HG03342 (cell line): ENCODE measurements around the gene GDA.

Source experiments
- ATAC-seq: cut with Tn5 transposase; IDR thresholded peaks from one replicate; pipeline ENCODE4 v1.9.1; 2021; ENCODE audit warnings: mild to moderate bottlenecking, moderate library complexity; ENCODE audit not compliant: unreplicated experiment

Gene GDA

DNA sequence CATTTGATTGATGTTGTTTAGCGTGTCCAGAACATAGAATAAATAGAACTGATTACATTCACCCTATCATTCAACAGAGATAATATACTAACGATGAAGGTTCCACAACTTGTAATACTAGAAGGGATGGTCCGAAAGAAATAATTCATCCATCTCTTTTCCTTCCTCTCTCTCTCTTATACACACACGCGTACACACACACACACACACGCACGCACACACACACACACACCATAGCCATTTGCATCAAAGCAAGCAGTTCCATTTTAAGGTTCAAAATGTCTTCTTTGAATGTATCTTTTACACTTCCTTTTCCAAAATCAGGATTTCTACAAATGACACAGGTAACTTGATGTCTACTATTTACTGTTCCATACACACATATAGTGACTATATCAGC, 887 bp downstream of the GDA start:
- no peak for ATAC-seq

DNA sequence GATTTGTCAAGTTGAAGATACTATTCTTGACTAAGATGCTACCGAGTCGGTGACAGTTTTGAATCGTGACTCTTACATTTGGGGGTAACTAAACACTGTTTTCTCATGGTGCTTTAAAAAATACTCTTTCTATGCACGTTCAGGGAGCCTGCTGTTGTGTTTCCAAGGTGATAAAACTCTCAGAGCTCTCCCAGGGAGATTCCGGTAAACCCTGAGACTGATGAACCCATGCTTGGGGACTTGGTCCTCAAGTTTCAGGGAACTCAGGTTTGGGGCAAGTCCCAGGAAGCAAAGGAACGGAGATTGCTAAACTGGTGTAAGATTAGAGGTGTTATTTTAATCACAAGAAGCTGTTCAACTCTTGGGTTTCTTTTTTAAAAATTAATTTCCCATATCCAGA, 1.4 kb downstream of the GDA start:
- ATAC-seq = no peak

DNA sequence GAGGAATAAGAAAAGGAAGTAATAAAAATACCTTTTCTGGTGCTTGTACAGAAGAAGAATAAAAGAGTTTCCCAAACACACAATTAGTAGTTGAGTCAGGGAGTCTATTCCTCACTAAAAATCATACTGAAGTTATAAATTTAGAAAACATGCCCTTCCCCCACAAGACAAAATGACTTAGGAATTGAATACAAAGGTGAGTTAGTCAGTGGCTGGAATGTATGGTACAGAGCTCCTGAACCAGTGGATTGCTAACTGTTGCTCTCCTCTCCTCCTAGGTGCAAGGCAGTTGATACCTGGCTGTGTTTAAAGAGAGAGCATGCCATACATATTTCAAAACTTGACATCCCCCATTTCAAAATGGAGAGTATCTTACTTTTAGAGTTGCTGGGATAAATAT, 1.9 kb downstream of the GDA start:
- ATAC-seq = no peak

DNA sequence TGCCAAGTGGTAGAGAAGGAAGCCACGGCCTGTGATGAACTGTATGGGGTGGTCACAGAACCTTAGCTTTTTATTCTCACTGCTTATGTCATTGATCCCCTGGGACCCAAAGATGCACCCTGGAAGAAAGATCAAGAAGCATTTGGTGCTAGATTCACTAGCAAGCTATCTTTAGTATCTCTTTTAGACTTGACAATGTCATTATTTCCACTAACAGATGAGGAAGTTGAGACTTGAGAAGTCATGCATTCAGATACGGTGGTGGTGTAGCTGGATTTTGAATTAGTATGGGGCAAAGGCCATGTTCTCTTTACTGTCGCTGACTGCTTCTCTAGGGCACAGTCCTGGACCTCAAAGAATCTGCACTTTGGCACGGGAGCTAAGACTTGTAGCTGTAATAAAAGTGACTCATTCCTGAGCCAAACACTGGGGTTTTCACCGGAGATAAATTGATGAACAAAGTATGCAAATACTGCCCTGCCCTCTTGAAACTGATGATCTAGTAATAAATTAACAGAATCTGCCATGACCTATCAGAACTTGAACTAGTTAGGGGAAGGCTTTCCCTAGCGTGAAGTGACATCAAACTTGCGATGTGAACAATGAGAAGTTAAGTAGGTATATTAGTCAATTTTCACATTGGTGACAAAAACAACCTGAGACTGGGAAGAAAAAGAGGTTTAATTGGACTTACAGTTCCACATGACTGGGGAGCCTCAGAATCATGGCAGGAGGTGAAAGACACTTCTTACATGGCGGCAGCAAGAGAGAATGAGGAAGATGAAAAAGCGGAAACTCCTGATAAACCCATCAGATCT, 5.4 kb downstream of the GDA start:
- ATAC-seq = peak; percentile 82

DNA sequence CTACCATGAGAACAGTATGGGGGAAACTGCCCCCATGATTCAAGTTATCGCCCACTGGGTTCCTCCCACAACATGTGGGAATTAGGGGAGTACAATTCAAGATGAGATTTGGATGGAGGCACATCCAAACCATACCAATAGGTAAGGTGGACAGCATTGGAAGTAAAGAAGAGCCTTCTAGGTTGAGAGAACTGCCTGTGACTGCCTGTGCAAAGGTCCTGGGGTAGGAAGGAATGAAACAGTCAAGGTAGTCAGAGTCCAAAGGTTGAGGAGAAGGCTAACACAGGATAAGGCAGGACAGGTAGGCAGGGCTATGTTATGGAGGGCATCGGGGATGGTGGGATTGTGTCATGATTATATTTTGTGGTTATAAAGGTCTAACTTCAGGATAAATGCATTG, 6.1 kb downstream of the GDA start:
- ATAC-seq = no peak

DNA sequence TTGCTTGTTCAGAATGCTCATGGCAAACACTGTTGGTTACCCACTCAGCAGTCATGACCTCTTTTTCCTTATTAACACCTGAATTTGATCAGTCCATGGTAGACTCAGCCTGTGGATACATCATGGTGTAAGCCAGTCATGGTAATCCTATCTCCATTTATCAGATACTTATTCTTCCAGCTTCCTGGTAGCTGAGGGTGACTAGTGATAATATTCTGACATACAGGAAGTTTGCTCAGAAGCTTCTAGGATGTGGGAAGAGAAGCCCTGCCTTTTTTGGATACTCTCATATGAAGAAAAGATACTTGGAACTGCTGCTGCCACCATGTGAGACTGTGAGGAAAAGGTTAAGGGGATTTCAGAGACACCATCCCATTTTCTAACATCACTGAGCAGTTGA, 7.3 kb downstream of the GDA start:
- no peak for ATAC-seq

DNA sequence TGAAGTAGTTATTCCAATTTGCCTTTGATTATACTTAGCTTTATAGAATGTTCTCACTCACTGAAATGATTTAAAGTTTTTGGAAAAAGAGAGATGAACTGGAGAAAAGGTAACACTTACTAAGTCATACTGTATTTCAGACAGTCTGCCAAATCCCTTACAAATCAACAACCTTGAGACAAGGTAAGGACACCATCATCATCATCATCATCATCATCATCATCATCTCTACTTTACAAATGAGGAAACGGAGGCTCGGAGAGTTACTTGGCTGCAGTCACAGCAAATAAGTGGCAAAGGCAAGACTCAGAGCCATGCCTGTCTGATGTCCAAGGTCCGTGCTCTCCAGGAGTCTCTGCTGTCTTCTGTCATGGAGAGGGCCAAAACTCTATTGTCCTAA, 9.4 kb downstream of the GDA start:
- no peak for ATAC-seq

DNA sequence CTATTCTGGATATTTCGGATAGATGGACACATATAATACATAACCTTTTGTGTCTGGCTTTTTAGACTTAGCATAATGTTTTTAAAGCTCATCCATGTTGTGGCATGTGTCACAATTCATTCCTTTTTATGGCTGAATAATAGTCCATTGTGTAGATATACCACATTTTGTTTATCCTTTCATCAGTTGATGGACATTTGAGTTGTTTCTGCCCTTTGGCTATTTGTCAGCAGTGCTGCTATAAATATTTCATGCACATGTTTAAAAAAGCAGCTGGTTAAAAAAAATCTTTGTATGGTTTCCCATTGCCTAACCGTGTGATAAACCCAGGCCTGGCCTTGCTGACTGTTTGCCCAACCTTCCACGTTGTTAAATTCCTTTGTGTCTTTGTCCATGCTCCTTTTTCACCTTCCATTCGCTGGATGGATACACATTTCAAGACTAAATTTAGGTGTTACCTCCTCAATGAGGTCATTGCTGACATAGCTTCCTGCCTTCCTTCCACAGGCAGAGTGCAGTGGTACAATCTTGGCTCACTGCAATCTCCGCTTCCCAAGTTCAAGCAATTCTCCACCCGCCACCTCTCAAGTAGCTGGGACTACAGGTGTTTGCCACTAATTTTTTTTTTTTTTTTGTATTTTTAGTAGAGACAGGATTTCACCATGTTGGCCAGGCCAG, 11.3 kb downstream of the GDA start:
- no peak for ATAC-seq

DNA sequence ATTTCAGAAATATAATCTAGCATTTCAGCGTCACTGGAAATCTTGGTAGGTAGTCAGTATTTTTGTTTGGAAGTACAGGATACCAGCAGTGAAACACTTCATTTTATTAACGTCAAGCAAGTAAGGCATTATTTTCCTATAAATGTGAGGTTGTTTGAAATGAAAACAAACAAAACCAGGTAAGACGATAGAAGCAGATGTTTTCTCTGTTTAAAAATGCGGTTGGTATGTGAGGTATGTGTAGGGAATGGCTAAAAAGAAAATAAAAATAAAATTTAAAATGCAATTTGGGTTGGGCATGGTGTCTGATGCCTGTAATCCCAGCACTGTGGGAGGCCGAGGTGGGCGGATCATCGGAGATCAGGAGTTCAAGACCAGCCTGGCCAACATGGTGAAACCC, 16.1 kb downstream of the GDA start:
- no peak for ATAC-seq

DNA sequence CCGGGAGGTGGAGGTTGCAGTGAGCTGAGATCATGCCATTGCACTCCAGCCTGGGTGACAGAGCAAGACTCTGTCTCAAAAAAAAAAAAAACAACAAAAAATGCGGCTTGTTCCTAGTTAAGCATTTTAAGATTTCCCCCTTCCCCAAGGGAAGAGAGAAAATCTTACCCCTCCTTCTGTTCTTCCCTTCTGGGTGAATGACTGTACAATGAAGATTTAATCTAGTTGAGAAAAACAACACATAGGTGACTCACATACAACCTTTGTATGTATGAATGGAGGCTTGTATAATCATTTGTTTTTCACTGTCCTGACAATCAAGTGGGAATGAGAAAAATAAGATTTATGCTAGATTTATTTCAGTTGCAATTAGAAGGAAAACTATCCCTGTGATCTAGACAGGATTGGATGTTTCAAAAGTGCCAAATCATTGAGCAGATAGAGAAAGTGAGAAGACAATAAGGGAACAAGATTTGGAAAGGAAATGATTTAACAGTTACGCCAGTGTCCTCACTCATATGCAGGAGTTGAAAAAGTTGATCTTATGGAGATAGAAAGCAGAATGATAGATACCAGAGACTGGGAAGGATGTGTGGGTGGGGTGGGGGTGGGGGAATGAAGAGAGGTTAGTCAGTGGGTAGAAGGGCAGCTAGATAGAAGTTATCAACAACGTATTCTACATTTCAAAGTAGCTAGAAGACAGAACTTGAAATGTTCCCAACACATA, 16.7 kb downstream of the GDA start:
- no peak for ATAC-seq

DNA sequence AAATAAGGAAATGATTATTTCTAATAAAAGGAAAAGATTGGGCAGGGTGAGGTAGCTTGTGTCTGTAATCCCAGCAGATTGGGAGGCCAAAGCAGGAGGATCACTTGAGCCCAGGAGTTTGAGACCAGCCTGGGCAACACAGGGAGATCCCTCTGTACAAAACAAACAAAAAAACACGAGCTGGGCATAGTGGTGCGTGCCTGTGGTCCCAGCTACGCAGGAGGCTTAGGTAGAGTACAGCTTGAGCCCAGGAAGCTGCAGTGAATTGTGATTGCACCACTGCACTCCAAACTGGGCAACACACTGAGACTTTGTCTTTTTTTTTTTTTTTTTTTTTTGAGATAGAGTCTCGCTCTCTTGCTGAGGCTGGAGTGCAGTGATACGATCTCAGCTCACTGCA, 18.8 kb downstream of the GDA start:
- no peak for ATAC-seq

DNA sequence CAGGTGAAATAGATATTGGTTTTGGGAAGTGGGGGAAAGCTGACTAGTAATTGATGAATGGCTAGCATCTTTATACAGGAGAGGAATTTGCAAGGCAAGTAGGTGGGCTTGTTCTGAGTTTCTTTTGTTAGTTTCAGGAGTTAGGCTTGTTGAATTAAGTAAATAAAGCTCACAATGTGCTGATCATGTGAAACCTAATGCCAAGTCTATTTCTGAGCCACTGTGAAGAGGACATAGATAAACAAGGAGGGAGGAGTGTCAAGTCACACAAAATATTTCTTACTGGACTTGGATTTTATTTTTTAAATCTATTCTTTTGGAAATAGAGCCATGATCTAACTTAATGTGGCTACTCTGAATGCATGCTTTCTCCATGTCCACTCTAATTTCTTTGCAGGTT, 19.9 kb downstream of the GDA start:
- ATAC-seq = no peak

DNA sequence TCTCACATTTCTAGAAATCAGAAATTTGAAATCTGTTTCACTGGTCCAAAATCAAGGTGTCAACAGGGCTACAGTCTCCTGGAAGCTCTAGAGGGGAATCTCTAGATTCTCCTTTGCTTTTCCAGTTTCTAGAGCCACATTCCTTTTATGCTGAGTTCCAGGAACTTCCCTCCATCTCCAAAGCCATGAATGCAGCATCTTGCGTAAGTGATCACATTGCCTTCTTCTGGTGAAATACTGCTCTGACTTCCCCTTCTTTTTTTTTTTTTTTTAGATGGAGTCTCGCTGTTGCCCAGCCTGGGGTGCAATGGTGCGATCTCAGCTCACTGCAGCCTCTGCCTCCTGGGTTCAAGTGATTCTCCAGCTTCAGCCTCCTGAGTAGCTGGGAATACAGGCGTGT, 23.8 kb downstream of the GDA start:
- ATAC-seq = no peak

DNA sequence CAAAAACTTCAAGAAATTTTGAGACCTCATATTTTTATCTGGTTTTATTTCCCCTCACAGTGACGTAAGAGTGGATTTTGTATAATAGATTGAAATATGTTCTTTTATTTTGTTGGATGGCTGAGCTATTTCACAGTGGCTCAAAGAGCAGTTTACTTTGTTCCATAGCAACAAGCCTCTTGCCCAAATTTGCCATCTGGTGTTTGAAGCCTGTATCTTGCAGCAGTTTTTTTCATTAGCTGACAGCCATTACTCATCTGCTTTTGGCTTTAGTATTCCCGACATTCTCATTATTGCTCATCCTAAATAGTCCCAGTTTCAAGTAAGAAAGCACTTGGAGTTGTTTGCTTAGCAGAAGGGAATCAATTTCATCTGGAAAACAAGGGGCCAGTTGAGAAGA, 36.3 kb downstream of the GDA start:
- no peak for ATAC-seq

DNA sequence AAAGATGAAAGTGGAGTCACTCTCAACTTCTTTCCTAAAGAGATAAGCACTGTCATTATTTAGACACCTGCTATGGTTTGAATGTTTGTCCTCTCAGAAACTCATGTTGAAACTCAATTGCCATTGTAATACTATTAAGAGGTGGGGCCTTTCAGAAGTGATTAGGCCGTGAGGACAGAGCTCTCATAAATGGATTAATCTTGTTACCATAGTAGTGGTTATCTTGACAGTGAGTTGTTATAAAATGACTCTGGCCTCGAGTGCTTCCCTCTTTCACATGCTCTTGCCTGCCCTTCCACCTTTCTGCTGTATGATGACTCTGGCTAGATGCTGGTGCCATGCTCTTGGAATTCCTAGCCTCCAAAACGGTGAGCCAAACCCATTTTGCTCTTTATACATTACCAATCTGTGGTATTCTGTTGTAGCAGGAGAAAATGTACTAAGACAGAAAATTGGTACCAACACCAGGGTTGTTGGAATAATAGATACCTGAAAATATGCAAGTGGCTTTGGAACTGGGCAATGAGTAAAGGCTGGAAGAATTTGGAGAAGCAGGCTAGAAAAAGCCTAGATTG, 38.0 kb downstream of the GDA start:
- ATAC-seq = no peak

DNA sequence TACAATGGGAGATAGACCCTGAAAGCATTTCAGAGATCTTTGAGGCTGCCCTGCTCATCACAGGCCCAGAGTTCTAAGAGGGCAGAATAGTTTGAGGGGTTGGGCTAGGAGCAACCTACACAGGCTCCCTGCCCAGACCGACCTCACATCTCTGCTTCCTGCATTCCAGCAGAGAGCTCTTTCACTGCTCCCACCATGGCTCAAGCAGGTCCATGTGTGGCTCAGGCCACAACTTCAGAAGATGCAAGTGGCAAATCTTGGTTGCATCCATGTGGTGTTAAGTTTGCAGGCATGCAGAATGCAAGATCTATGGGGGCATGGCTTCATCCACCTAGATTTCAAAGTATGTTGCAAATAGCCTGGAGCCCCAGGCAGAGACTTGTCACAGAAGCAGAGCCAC, 39.0 kb downstream of the GDA start:
- ATAC-seq = no peak

DNA sequence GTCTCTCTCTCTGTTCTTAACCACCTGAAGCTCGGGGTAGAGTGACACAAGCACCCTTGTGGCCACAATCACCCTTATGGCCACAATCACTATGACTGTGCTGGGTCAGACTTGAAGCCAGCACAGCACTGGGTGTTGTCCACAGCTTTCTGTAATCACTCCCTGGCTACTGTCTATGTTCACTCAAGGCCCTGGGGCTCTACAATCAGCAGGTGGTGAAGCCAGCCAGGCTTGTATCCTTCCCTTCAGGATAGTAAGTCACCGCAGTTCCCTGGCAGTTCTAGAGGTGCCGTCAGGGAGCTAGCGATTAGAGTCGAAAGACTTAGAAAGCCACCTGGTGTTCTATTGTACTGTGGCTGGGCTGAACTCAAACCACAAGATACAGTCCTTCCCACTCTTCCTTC, 44.2 kb downstream of the GDA start:
- ATAC-seq = peak; percentile 93

DNA sequence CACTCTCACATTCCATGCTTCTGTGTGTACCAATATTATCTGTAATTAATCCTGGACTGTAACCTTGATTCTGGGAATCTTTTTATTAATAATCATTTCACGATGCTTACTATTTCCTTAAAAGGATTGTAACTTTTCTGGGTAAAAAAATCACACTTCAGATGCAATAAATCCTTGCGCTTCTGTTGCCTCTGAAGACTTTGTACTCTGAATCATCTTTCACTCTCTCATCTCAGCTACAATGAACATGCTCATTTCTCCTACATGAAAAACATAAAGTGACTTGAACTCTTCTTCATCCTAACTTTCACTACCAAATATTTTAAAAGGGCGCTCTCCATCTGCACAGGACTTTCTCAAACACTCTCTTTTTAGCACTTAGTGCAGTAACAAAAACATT, 50.0 kb downstream of the GDA start:
- ATAC-seq = no peak

DNA sequence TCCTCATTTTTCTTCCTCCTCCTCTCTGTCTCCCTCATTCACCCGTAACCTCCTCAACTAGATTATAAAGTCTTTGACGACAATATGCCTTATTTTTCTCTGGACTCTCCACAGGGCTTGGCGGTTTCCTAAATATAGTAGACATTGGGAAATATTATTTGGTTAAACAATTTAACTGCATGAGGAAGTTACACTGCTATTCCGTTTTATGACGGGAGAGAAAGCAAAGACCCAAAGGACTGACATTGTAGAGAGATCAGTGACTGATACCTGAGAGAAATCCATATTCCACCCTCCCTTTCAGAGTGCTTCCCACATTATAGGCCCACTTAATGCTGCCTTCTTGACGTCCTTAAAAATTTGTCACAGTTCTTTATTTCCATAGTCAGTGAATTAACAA, 51.2 kb downstream of the GDA start:
- ATAC-seq = no peak

DNA sequence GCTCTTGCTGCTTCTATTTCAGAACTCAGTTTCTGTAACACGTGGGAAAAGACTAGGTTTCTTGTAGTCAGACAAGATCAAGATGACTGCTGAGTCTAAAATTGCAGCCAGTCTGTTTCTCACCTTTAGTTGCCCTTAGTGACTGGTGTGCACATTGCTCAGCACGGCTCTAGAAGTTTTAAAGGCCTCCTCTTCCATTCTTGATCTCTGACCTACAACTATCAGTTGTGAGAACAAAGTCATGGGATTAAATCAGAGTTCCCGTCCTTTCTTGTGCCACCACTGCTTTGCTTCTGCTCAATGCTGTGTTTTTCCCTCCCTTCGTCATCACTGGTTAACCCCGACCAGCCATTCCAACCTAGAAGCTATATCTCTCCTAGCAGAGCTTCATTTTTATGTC, 52.8 kb downstream of the GDA start:
- ATAC-seq = no peak

DNA sequence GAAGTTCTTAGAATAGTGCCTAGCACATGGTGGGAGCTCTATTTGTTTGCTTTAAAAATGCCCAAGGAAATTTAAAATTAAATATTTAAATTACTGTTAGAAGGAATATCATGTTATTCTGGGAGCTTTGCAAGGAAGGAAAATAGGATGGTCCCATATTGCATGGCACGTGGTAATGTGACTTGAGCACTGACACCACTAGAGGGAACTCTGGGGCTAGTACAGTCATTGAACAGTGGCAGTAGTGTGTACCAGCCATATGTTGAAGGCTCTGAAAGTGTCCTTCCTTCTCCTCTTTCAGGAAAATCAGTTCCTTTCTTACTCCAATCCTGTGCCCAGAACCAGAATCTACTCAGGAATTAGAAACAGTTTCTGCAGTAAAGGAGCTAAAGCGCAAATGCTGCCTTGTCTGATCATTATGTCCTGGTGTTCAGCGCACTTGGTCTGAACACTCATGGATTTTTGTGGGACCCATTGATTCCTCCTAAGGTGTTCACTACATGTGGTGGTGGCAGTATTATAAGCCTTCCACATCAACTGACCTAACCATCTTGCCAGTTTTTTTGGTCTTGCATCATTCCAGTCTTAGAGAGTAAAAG, 54.1 kb downstream of the GDA start:
- peak; percentile 54 for ATAC-seq
